ENCODE results near the gene KRTAP5-7.
"Not testable (repeated sequence)": the region's sequence is repeated elsewhere in the genome, so short reads cannot be mapped to it uniquely, and the experiment has no call there.

The KRTAP5-7 gene

GRCh38 chr11:71564430-71564829 is 37.4 kb downstream of the KRTAP5-7 start:
- no peak for DNase-seq

- no peak for DNase-seq
Measured at GRCh38 chr11:71565263-71565662, 38.2 kb downstream of the KRTAP5-7 start, which contains the start of gene KRTAP5-10. TSS of gene KRTAP5-10 (plus strand) at chr11:71565563. CDS start at chr11:71565588, 25 bp downstream.

- DNase-seq = no peak
Measured at GRCh38 chr11:71566081-71566620, 39.1 kb downstream of the KRTAP5-7 start.

GRCh38 chr11:71566626-71567599 is 39.8 kb downstream of the KRTAP5-7 start:
- not testable (repeated sequence) for DNase-seq

- DNase-seq = not testable (repeated sequence)
Measured at GRCh38 chr11:71567633-71568032, 40.6 kb downstream of the KRTAP5-7 start.

- no peak for DNase-seq
Measured at GRCh38 chr11:71568704-71569349, 41.8 kb downstream of the KRTAP5-7 start.

- DNase-seq = not testable (repeated sequence)
Measured at GRCh38 chr11:71571101-71571850, 44.2 kb downstream of the KRTAP5-7 start.

- no peak for DNase-seq
Measured at GRCh38 chr11:71572811-71573210, 45.7 kb downstream of the KRTAP5-7 start.

- DNase-seq = peak; percentile 3
Measured at GRCh38 chr11:71574418-71574817, 47.4 kb downstream of the KRTAP5-7 start.

- DNase-seq = no peak
Measured at GRCh38 chr11:71575723-71576424, 48.8 kb downstream of the KRTAP5-7 start.

- DNase-seq = not testable (repeated sequence)
Measured at GRCh38 chr11:71576688-71577465, 49.8 kb downstream of the KRTAP5-7 start.

- no peak for DNase-seq
Measured at GRCh38 chr11:71577469-71578004, 50.5 kb downstream of the KRTAP5-7 start.
